GM13977 (cell line): ENCODE results near the gene F7.
"Not testable (repeated sequence)": the region's sequence is repeated elsewhere in the genome, so short reads cannot be mapped to it uniquely, and the experiment has no call there.

Experiments used
- DNase-seq: peaks from one replicate; pipeline ENCODE4 v3.0.0; 2012; ENCODE audit warnings: low spot score
- CTCF ChIP-seq: IDR thresholded peaks from 2 replicates; pipeline ENCODE4 v1.5.1; 2012; ENCODE audit warnings: mild to moderate bottlenecking, control low read depth; ENCODE audit not compliant: insufficient read depth; ENCODE audit errors: extremely low read depth, missing control alignments
- in situ Hi-C: fragments of 300-500 bp; cut with MboI; formaldehyde crosslinking; loops from one replicate; pipeline ENCODE4 v1.12.0; 2022; ENCODE audit warnings: low sequenced_read_pairs, low pct_unique_long_range_greater_than_20kb, mixed read lengths, inconsistent platforms; ENCODE audit not compliant: unreplicated experiment

F7 gene

GRCh38 chr13:113110048-113110851, 4.7 kb downstream of the F7 start:
- in situ Hi-C loops, result no loop called here
- no peak for DNase-seq
- no peak for TF ChIP-seq CTCF

- no peak for DNase-seq
- no peak for TF ChIP-seq CTCF
- in situ Hi-C loops, result no loop called here
Measured at GRCh38 chr13:113110852-113111315, 5.3 kb downstream of the F7 start.

GRCh38 chr13:113111821-113112220, 6.2 kb downstream of the F7 start:
- in situ Hi-C loops, DNase-seq: not testable (repeated sequence)

GRCh38 chr13:113112475-113112874, 6.9 kb downstream of the F7 start:
- in situ Hi-C loops, result not testable (repeated sequence)

DNA sequence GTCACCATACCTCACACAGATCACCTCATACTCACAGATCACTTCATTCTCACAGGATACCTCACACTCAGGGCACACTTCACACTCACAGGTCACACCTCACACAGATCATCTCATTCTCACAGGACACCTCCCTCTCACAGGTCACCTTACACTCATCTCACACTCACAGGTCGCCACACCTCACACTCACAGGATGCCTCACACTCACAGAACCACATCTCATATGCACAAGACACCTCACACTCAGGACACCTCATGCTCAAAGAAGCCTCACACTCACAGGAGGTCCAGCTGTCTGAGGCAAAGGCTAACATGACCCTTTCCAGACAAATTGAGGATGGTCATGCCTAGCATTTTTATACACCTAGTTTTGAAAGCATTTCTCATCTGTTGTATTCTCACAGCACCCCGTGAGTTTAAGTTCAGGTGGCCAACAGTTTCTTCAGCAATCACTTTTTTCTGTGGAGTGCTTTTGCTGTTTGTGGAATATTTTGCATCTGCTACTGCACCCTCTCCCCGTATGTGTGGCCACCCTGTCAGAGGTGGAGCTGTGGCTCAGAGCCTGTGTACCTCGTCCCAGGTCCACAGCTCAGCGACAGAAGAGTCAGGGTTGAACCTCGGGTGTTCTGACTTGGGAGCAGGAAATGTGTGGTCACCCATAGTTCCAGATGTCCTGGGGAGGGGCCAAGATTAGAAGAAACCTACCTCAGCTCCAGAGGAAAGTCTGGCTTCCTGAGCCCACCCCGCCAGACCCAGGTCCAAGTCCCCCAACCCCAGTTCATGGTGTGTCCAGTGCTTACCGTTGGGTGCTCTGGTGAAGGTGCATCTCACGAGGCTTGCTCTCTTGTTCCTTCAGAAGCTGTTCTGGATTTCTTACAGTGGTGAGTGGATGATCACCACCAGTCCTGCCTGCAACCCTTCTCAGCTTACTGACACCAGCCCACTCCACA, 7.6 kb downstream of the F7 start:
- no peak for DNase-seq
- in situ Hi-C loops, result no loop called here
- TF ChIP-seq CTCF, result no peak

More at GRCh38 chr13:113112475-113112874, 6.9 kb downstream of the F7 start:
- not testable (repeated sequence) for DNase-seq

DNA sequence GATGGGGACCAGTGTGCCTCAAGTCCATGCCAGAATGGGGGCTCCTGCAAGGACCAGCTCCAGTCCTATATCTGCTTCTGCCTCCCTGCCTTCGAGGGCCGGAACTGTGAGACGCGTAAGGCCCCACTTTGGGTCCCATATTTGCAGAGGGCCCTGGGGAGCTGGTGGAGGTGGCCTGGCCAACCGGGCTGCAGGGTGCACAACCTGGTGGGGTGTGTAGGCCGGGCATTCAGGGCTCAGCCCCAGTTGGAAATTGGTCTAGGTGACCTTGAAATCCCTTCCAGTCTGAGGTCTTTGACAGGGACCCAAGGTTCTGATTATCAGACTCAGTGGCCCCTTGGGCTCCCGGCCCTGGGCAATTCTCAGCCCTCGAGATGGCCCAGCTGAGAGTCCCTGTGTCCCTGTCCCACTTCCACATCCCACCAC, 8.3 kb downstream of the F7 start:
- TF ChIP-seq CTCF, result no peak
- in situ Hi-C loops, result no loop called here
- no peak for DNase-seq

- TF ChIP-seq CTCF, result no peak
- no peak for DNase-seq
- in situ Hi-C loops, result no loop called here
Measured at GRCh38 chr13:113114511-113115362, 9.1 kb downstream of the F7 start.
